Stimulated activated naive CD8-positive, alpha-beta T cell treated with anti-CD3 and anti-CD28 coated beads, Interleukin-15, Interleukin-2, amounts not matched to agents 100 ng/mL and 50 ng/mL, for 24 hours (primary cell): ENCODE data around the gene TUBB2A.
A peak's percentile ranks its signal among the peaks of the same experiment; 100 is the strongest.
"Not testable (repeated sequence)": the region's sequence is repeated elsewhere in the genome, so short reads cannot be mapped to it uniquely, and the experiment has no call there.

Experiments used
- H3K27ac Mint-ChIP-seq: one replicate; pipeline ENCODE4 v1.8.0; 2021; ENCODE audit warnings: mild to moderate bottlenecking, mixed read lengths
- H3K27me3 Mint-ChIP-seq: one replicate; pipeline ENCODE4 v1.8.0; 2021; ENCODE audit warnings: mixed read lengths
- H3K36me3 Mint-ChIP-seq: one replicate; pipeline ENCODE4 v1.8.0; 2021; ENCODE audit warnings: low read depth, mixed read lengths
- H3K4me1 Mint-ChIP-seq: one replicate; pipeline ENCODE4 v1.8.0; 2021; ENCODE audit warnings: low read depth, mixed read lengths
- H3K4me3 Mint-ChIP-seq: one replicate; pipeline ENCODE4 v1.8.0; 2021; ENCODE audit warnings: mild to moderate bottlenecking, mixed read lengths
- H3K9me3 Mint-ChIP-seq: one replicate; pipeline ENCODE4 v1.8.0; 2021; ENCODE audit warnings: mixed read lengths

TUBB2A gene

GRCh38 chr6:3193102-3193849, 35.9 kb upstream of the TUBB2A start:
- Mint-ChIP-seq H3K27ac (no peak overlapping the region), H3K4me1 (no peaks in the 10 kb centered on the region), H3K27me3 (no peaks in the 10 kb centered on the region), H3K4me3 (no peak overlapping the region), H3K9me3 (no peaks in the 10 kb centered on the region), H3K36me3 (no peaks in the 10 kb centered on the region)

- Mint-ChIP-seq H3K4me3 (no peak overlapping the region), H3K27ac (no peak overlapping the region), H3K9me3 (no peaks in the 10 kb centered on the region), H3K27me3 (peaks cover 5% of the 10 kb centered on the region), H3K36me3 (no peaks in the 10 kb centered on the region), H3K4me1 (no peaks in the 10 kb centered on the region)
Measured at GRCh38 chr6:3190779-3191178, 33.4 kb upstream of the TUBB2A start.

- Mint-ChIP-seq H3K4me3 (no peak overlapping the region), H3K36me3 (no peaks in the 10 kb centered on the region), H3K27ac (no peak overlapping the region), H3K9me3 (no peaks in the 10 kb centered on the region), H3K27me3 (peaks cover 11% of the 10 kb centered on the region), H3K4me1 (no peaks in the 10 kb centered on the region)
Measured at GRCh38 chr6:3190056-3190455, 32.7 kb upstream of the TUBB2A start.

GRCh38 chr6:3189192-3189591, 31.8 kb upstream of the TUBB2A start:
- H3K4me1 Mint-ChIP-seq, H3K4me3 Mint-ChIP-seq, H3K27ac Mint-ChIP-seq, H3K9me3 Mint-ChIP-seq, H3K36me3 Mint-ChIP-seq: not testable (repeated sequence)
- peaks cover 15% of the 10 kb centered on the region for H3K27me3 Mint-ChIP-seq

- no peak overlapping the region for H3K4me3 Mint-ChIP-seq
- no peaks in the 10 kb centered on the region for H3K4me1 Mint-ChIP-seq
- no peak overlapping the region for H3K27ac Mint-ChIP-seq
- no peaks in the 10 kb centered on the region for H3K36me3 Mint-ChIP-seq
- H3K9me3 Mint-ChIP-seq: no peaks in the 10 kb centered on the region
- peaks cover 15% of the 10 kb centered on the region for H3K27me3 Mint-ChIP-seq
Measured at GRCh38 chr6:3188262-3188661, 30.9 kb upstream of the TUBB2A start.

GRCh38 chr6:3186974-3187382, 29.6 kb upstream of the TUBB2A start:
- H3K4me3 Mint-ChIP-seq: no peak overlapping the region
- H3K36me3 Mint-ChIP-seq: no peaks in the 10 kb centered on the region
- H3K9me3 Mint-ChIP-seq: no peaks in the 10 kb centered on the region
- H3K27ac Mint-ChIP-seq: no peak overlapping the region
- peaks cover 15% of the 10 kb centered on the region for H3K27me3 Mint-ChIP-seq
- H3K4me1 Mint-ChIP-seq: no peaks in the 10 kb centered on the region

- no peaks in the 10 kb centered on the region for H3K36me3 Mint-ChIP-seq
Measured at GRCh38 chr6:3183066-3183465, 25.7 kb upstream of the TUBB2A start.

GRCh38 chr6:3181105-3181504, 23.8 kb upstream of the TUBB2A start:
- H3K27ac Mint-ChIP-seq: no peak overlapping the region
- H3K9me3 Mint-ChIP-seq: no peaks in the 10 kb centered on the region
- H3K4me3 Mint-ChIP-seq: no peak overlapping the region

More at GRCh38 chr6:3183066-3183465, 25.7 kb upstream of the TUBB2A start:
- Mint-ChIP-seq H3K4me3 (no peak overlapping the region), H3K27ac (no peak overlapping the region), H3K27me3 (peaks cover 15% of the 10 kb centered on the region), H3K4me1 (no peaks in the 10 kb centered on the region), H3K9me3 (no peaks in the 10 kb centered on the region)

GRCh38 chr6:3179945-3180344, 22.6 kb upstream of the TUBB2A start:
- H3K27me3 Mint-ChIP-seq, H3K9me3 Mint-ChIP-seq, H3K36me3 Mint-ChIP-seq, H3K4me1 Mint-ChIP-seq, H3K27ac Mint-ChIP-seq: not testable (repeated sequence)
- H3K4me3 Mint-ChIP-seq: peak overlapping the region; percentile 35

More at GRCh38 chr6:3181105-3181504, 23.8 kb upstream of the TUBB2A start:
- H3K4me1 Mint-ChIP-seq: peaks cover 4% of the 10 kb centered on the region
- peaks cover 11% of the 10 kb centered on the region for H3K27me3 Mint-ChIP-seq
- H3K36me3 Mint-ChIP-seq: no peaks in the 10 kb centered on the region

GRCh38 chr6:3178666-3179065, 21.3 kb upstream of the TUBB2A start:
- not testable (repeated sequence) for H3K4me3 Mint-ChIP-seq, H3K9me3 Mint-ChIP-seq, H3K27me3 Mint-ChIP-seq, H3K27ac Mint-ChIP-seq, H3K4me1 Mint-ChIP-seq, H3K36me3 Mint-ChIP-seq

- no peaks in the 10 kb centered on the region for H3K27me3 Mint-ChIP-seq
- H3K27ac Mint-ChIP-seq: no peak overlapping the region
- H3K4me1 Mint-ChIP-seq: peaks cover 4% of the 10 kb centered on the region
- H3K9me3 Mint-ChIP-seq: no peaks in the 10 kb centered on the region
- H3K4me3 Mint-ChIP-seq: no peak overlapping the region
- H3K36me3 Mint-ChIP-seq: no peaks in the 10 kb centered on the region
Measured at GRCh38 chr6:3176562-3177355, 19.4 kb upstream of the TUBB2A start.

- H3K36me3 Mint-ChIP-seq: no peaks in the 10 kb centered on the region
- no peak overlapping the region for H3K27ac Mint-ChIP-seq
- H3K9me3 Mint-ChIP-seq: no peaks in the 10 kb centered on the region
- no peak overlapping the region for H3K4me3 Mint-ChIP-seq
- H3K4me1 Mint-ChIP-seq: peaks cover 4% of the 10 kb centered on the region
- no peaks in the 10 kb centered on the region for H3K27me3 Mint-ChIP-seq
Measured at GRCh38 chr6:3175715-3176402, 18.5 kb upstream of the TUBB2A start.

- not testable (repeated sequence) for H3K27me3 Mint-ChIP-seq, H3K4me3 Mint-ChIP-seq, H3K36me3 Mint-ChIP-seq, H3K9me3 Mint-ChIP-seq, H3K27ac Mint-ChIP-seq, H3K4me1 Mint-ChIP-seq
Measured at GRCh38 chr6:3173636-3174089, 16.3 kb upstream of the TUBB2A start.

- not testable (repeated sequence) for H3K4me1 Mint-ChIP-seq, H3K27me3 Mint-ChIP-seq, H3K36me3 Mint-ChIP-seq, H3K27ac Mint-ChIP-seq, H3K4me3 Mint-ChIP-seq, H3K9me3 Mint-ChIP-seq
Measured at GRCh38 chr6:3172789-3173188, 15.4 kb upstream of the TUBB2A start.
